Measurements from ENCODE around the gene ATRAID. TPM values are rescaled to one million over a fixed set of nuclear protein-coding genes. Genes with fewer than 3 reads are reported as not detected.

Gene ATRAID
- polyA plus RNA-seq, 3 donors = 93.7 to 176 (median 170) TPM

- no peak within 1 kb of the TSS for H3K27ac ChIP-seq (ENCODE audit: low read depth, low read length)
- WGBS, 3 donors = 1% methylated on average over 75 to 96 of the region's 96 CpGs
Measured at GRCh38 chr2:27262379-27263286, 50.8 kb downstream of the ATRAID start, which contains the start of gene SLC30A3. SLC30A3 (minus strand) TSS chr2:27263047; CDS start chr2:27262906, 141 bp downstream.

- H3K27ac ChIP-seq (ENCODE audit: low read depth, low read length) = no peak overlapping the region
- 2 to 3% (median 2%) methylated on average over 46 of the region's 46 CpGs for WGBS, 3 donors
Measured at GRCh38 chr2:27263287-27264252, 51.7 kb downstream of the ATRAID start.

DNA sequence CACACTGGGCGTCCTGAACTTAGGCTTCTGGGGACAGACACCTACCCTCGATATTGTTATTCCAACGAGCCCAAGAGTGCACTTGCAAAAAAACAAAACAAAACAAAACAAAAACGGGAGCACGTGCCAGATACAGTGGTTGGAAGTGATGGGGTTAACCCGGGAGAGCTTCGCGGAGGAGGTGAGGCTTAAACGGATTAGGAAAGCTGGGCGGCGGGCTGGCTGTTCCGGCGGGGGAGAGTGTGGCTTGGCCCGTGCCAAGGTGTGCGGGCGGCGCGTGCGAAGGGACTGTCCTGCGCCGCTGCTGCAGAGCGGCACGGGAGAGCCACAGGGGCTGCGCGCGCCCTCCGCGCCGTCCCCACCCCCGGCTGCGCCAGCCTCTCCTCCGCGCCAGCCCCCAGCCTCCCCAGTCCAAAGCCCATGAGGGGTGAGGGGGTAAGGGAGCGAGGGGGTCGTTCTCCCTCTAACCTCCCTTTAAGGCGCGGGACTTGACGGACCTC lies 52.5 kb downstream of the ATRAID start:
- no peak overlapping the region for H3K27ac ChIP-seq (ENCODE audit: low read depth, low read length)
- 0 to 1% (median 1%) methylated on average over 30 to 38 of the region's 38 CpGs for WGBS, 3 donors

- 3 to 4% (median 3%) methylated on average over 55 to 56 of the region's 56 CpGs for WGBS, 3 donors
- H3K27ac ChIP-seq (ENCODE audit: low read depth, low read length) = no peak overlapping the region
Measured at GRCh38 chr2:27264753-27265535, 53.1 kb downstream of the ATRAID start.

GRCh38 chr2:27265536-27265870 lies 53.7 kb downstream of the ATRAID start:
- H3K27ac ChIP-seq (ENCODE audit: low read depth, low read length) = no peak overlapping the region

Other genes with a start within 250 kb of the ATRAID start
- gene MAPRE3, start 241.4 kb upstream of the ATRAID start, polyA plus RNA-seq = 10 to 100 TPM; 12.6 to 44.6 (median 23.8) TPM
- gene TMEM214, start 179.1 kb upstream of the ATRAID start, polyA plus RNA-seq = 10 to 100 TPM; 48.7 to 78.3 (median 55.6) TPM
- 10 to 100 TPM in 1 of 3 donors, 1 to 10 TPM in 2; 7.4 to 11.2 (median 7.8) TPM for gene AGBL5, start 160.4 kb upstream of the ATRAID start, polyA plus RNA-seq
- 100 to 1,000 TPM; 219 to 750 (median 448) TPM for gene OST4, start 140.4 kb upstream of the ATRAID start, polyA plus RNA-seq
- gene EMILIN1, start 133.4 kb upstream of the ATRAID start, polyA plus RNA-seq = 10 to 100 TPM in 2 of 3 donors, 1 to 10 TPM in 1; 9.5 to 57.4 (median 33.6) TPM
- gene KHK, start 125.3 kb upstream of the ATRAID start, polyA plus RNA-seq = 10 to 100 TPM in 1 of 3 donors, 1 to 10 TPM in 2; 1.8 to 12.9 (median 4.4) TPM
- gene CGREF1, start 92.9 kb upstream of the ATRAID start, polyA plus RNA-seq = 10 to 100 TPM in 1 of 3 donors, 1 to 10 TPM in 2; 3.3 to 12.7 (median 5.0) TPM
- gene ABHD1, start 88.2 kb upstream of the ATRAID start, polyA plus RNA-seq = 1 to 10 TPM in 2 of 3 donors, under 1 TPM in 1; 0.79 to 1.4 (median 1.2) TPM
- gene PREB, start 77.4 kb upstream of the ATRAID start, polyA plus RNA-seq = 10 to 100 TPM; 51.7 to 66.5 (median 51.8) TPM
- not detected for gene PRR30, start 72.6 kb upstream of the ATRAID start, polyA plus RNA-seq
- under 1 TPM; 0.01 to 0.22 (median 0.18) TPM for gene TCF23, start 63.0 kb upstream of the ATRAID start, polyA plus RNA-seq
- gene SLC5A6, start 227 bp downstream of the ATRAID start, polyA plus RNA-seq = 100 to 1,000 TPM in 1 of 3 donors, 10 to 100 TPM in 2; 23.4 to 287 (median 33.4) TPM
- gene CAD, start 5.3 kb downstream of the ATRAID start, polyA plus RNA-seq = 10 to 100 TPM; 11.1 to 18.6 (median 15.9) TPM
- gene SLC30A3, start 51.0 kb downstream of the ATRAID start, polyA plus RNA-seq = under 1 TPM; 0.08 to 0.22 (median 0.22) TPM
- gene DNAJC5G, start 63.4 kb downstream of the ATRAID start, polyA plus RNA-seq = under 1 TPM in 1 of 3 donors, not detected in 2; 0.07 TPM
- gene TRIM54, start 70.4 kb downstream of the ATRAID start, polyA plus RNA-seq = 1 to 10 TPM in 1 of 3 donors, under 1 TPM in 2; 0.03 to 1.3 (median 0.90) TPM
- 1 to 10 TPM in 2 of 3 donors, under 1 TPM in 1; 0.83 to 1.8 (median 1.7) TPM for gene UCN, start 96.4 kb downstream of the ATRAID start, polyA plus RNA-seq
- 100 to 1,000 TPM in 1 of 3 donors, 10 to 100 TPM in 2; 39.8 to 103 (median 76.3) TPM for gene MPV17, start 111.1 kb downstream of the ATRAID start, polyA plus RNA-seq
- gene GTF3C2, start 144.7 kb downstream of the ATRAID start, polyA plus RNA-seq = 10 to 100 TPM; 18.0 to 23.9 (median 21.4) TPM
- 10 to 100 TPM; 37.7 to 42.5 (median 40.6) TPM for gene EIF2B4, start 158.3 kb downstream of the ATRAID start, polyA plus RNA-seq
- gene SNX17, start 158.6 kb downstream of the ATRAID start, polyA plus RNA-seq = 100 to 1,000 TPM in 2 of 3 donors, 10 to 100 TPM in 1; 49.3 to 104 (median 101) TPM
- 10 to 100 TPM in 2 of 3 donors, 1 to 10 TPM in 1; 8.6 to 19.9 (median 12.5) TPM for gene ZNF513, start 168.7 kb downstream of the ATRAID start, polyA plus RNA-seq
- 10 to 100 TPM; 40.7 to 79.5 (median 46.3) TPM for gene PPM1G, start 197.6 kb downstream of the ATRAID start, polyA plus RNA-seq
- 10 to 100 TPM; 44.9 to 67.0 (median 65.7) TPM for gene NRBP1, start 216.6 kb downstream of the ATRAID start, polyA plus RNA-seq
- gene KRTCAP3, start 230.3 kb downstream of the ATRAID start, polyA plus RNA-seq = 10 to 100 TPM in 1 of 3 donors, 1 to 10 TPM in 2; 2.4 to 52.8 (median 6.1) TPM